ENCODE data around the gene RANBP1. TPM values are rescaled to one million over a fixed set of nuclear protein-coding genes. Genes with fewer than 3 reads are reported as not detected.

The RANBP1 gene
- total and polyA plus RNA-seq, 9 of the 15 experiments (the other 6 are each of a cell fraction or from before 2014, with no cell fraction given) = 162 to 2,891 (median 1,289) TPM

GRCh38 chr22:20085651-20086050 is 30.3 kb upstream of the RANBP1 start (continued):
- TF ChIP-seq SRSF3 (IDR thresholded peaks at IDR 0.05; ENCODE audit: insufficient read depth, low read length) = 0 out of 2 replicates have a peak, but pooled peaks have one; percentile 68
- TF ChIP-seq SLC30A9 (CRISPR knock-in tag; IDR thresholded peaks at IDR 0.05) = 0 out of 2 replicates have a peak, but pooled peaks have one; percentile 40
- TF ChIP-seq JUN (IDR thresholded peaks at IDR 0.05; ENCODE audit: borderline replicate concordance, low read depth, low read length) = peak; percentile 13; the same call in 1 of the 2 replicates
- TF ChIP-seq JUN (CRISPR knock-in tag; IDR thresholded peaks at IDR 0.05; ENCODE audit: borderline replicate concordance) = no peak
- TF ChIP-seq MYBL2 (IDR thresholded peaks at IDR 0.05; ENCODE audit: low read depth) = no peak
- TF ChIP-seq MYBL2 (CRISPR knock-in tag; IDR thresholded peaks at IDR 0.05; ENCODE audit: borderline replicate concordance) = no peak

GRCh38 chr22:20086101-20086599 is 29.8 kb upstream of the RANBP1 start:
- Histone ChIP-seq H4K20me1 (replicated peaks; ENCODE audit: control insufficient read depth, insufficient read depth, low read length) (peaks cover 35% of the 10 kb centered on the region), H3K27ac (ENCODE audit: extremely low read depth, low read depth, low read length) (no peak overlapping the region), H3K9me1 (ENCODE audit: control insufficient read depth, insufficient read depth, low read length) (peaks cover 16% of the 10 kb centered on the region), H3K9me3 (replicated peaks; ENCODE audit: control insufficient read depth, insufficient read depth, low read depth, low read length) (no peaks in the 10 kb centered on the region), H3K4me1 (replicated peaks in 1 of 2; ENCODE audit: control insufficient read depth in 2 of 2, insufficient read depth in 2 of 2, low read length in 2 of 2) (peaks cover 39 to 51% of the 10 kb centered on the region in 2 experiments), H3K27me3 (ENCODE audit: control insufficient read depth in 2 of 2, insufficient read depth in 2 of 2, low read length in 2 of 2) (no peaks in the 10 kb centered on the region), H3K4me2 (ENCODE audit: insufficient read depth, low read length) (no peak overlapping the region), H3K36me3 (ENCODE audit: control insufficient read depth, insufficient read depth, low read length) (peaks cover 96% of the 10 kb centered on the region), H3K79me2 (ENCODE audit: control insufficient read depth, insufficient read depth, low read length) (peaks cover 93% of the 10 kb centered on the region), H2AFZ (ENCODE audit: low read depth, low read length) (no peak overlapping the region), H3K9ac (ENCODE audit: insufficient read depth in 1 of 2, low read depth in 2 of 2, low read length in 2 of 2) (peak overlapping the region in 1 of 2 experiments; percentile 27; a peak in 2 of 4 replicates), H3K4me3 (no peak overlapping the region)
- intact Hi-C loops (cut with micrococcal nuclease) (no loop called here), in situ Hi-C loops (cut with MboI) (loop anchor here (5.0 kb wide), 1 partner anchor 114 kb away; no protein-coding TSS in a partner anchor)
- CTCF ChIA-PET (ENCODE audit: low intra/inter-chr PET ratio) = interaction anchor here (0.7 to 2.8 kb wide), 4 partner anchors 58 to 1562 kb away, joined by 3 to 19 read pairs (median 3); no protein-coding TSS in a partner anchor
- WGBS (ENCODE audit: insufficient coverage, low coverage, missing lambda C conversion rate) = 95% methylated on average over 24 of the region's 24 CpGs
- POLR2A ChIA-PET = interaction anchor here (0.9 to 19.4 kb wide), 6 partner anchors 7 to 111 kb away, joined by 3 to 513 read pairs (median 4); partner anchors contain the start of genes RANBP1 and TRMT2A
- no TSS peak for BruUV-seq (replicated peaks)
- DNase-seq (ENCODE audit: extremely low read depth in 1 of 4, low spot score in 3 of 4) (no peak), ATAC-seq (no peak), FAIRE-seq (no peak)
- TF ChIP-seq MTA1 (IDR thresholded peaks at IDR 0.05; ENCODE audit: borderline replicate concordance) = no peak
- peak; percentile 56 for TF ChIP-seq WHSC1 (IDR thresholded peaks at IDR 0.05; ENCODE audit: low read length)
- TF ChIP-seq THAP12 (CRISPR knock-in tag; IDR thresholded peaks at IDR 0.05) = peak; percentile 44; the same call in 1 of the 2 replicates
- no peak for TF ChIP-seq SRF (CRISPR knock-in tag; IDR thresholded peaks at IDR 0.05)
- TF ChIP-seq SIN3A (IDR thresholded peaks at IDR 0.05; ENCODE audit: borderline replicate concordance in 2 of 2, control insufficient read depth in 1 of 2, low read depth in 2 of 2, low read length in 2 of 2) = 0 out of 4 replicates have a peak, but pooled peaks of 1 of the 2 experiments have one; percentile 26
- TF ChIP-seq OTX1 (CRISPR knock-in tag; IDR thresholded peaks at IDR 0.05) = peak; percentile 61; the same call in 1 of the 2 replicates
- TF ChIP-seq ZC3H11A (IDR thresholded peaks at IDR 0.05; ENCODE audit: low read depth, low read length) = no peak
- TF ChIP-seq MLX (CRISPR knock-in tag; conservative IDR thresholded peaks at IDR 0.05) = peak in 1 of 2 experiments; percentile 80; a peak in 1 of 4 replicates
- TF ChIP-seq NFXL1 (CRISPR knock-in tag; IDR thresholded peaks at IDR 0.05) = no peak
- TF ChIP-seq SNRNP70 (optimal IDR thresholded peaks at IDR 0.05; ENCODE audit: low read depth, low read length) = no peak

Data from K562 (cell line).